B cell (primary cell): ENCODE data around the gene KCND2. TPM values are rescaled to one million over a fixed set of nuclear protein-coding genes. Genes with fewer than 3 reads are reported as not detected.

Source experiments
- ATAC-seq: fragments of 200-7000 bp; cut with Tn5 transposase; one replicate; pipeline ENCODE4 v1.10.0; 2021; ENCODE audit warnings: low read depth, mild to moderate bottlenecking, moderate number of reproducible peaks, moderate library complexity
- CTCF ChIA-PET: fragments of 350-600 bp; sonication (Branson Sonifier 250); formaldehyde crosslinking; loops from one replicate; lab custom pipeline; 2021; ENCODE audit warnings: antibody characterized with exemption, inconsistent platforms; lab: Charles Lee
- POLR2A ChIA-PET: fragments of 350-600 bp; sonication (Branson Sonifier 250); formaldehyde crosslinking; loops from one replicate; lab custom pipeline; 2021; ENCODE audit warnings: antibody characterized with exemption; lab: Charles Lee
- DNase-seq: peaks from one replicate; pipeline ENCODE4 v3.0.0; 2013
- H2AFZ ChIP-seq: 2 replicates; pipeline ENCODE4 v1.6.1; 2012; ENCODE audit warnings: mild to moderate bottlenecking, low read depth, low read length; ENCODE audit not compliant: insufficient read depth, poor library complexity, severe bottlenecking
- H3K27ac ChIP-seq, 2 donors: 1 replicate in 1 of 2; 2 replicates in 1 of 2; pipeline ENCODE4 v1.5.1; 2012 to 2013; ENCODE audit warnings: low read length in 2 of 2, mild to moderate bottlenecking in 2 of 2, moderate library complexity in 1 of 2
- H3K27me3 ChIP-seq, 4 experiments: fragments of 200-600 bp in 1 of 4; sonication (generic) in 1 of 4; replicated peaks in 1 of 4; 1 replicate in 2 of 4; 2 replicates in 2 of 4; pipeline versions ENCODE4 v1.6.1 to v1.7.0; 2013 to 2016; ENCODE audit warnings: low read length in 3 of 4, mild to moderate bottlenecking in 2 of 4, mixed read lengths in 1 of 4, moderate library complexity in 1 of 4; ENCODE audit not compliant: insufficient read depth in 4 of 4, control insufficient read depth in 3 of 4; ENCODE audit errors: control extremely low read depth in 1 of 4
- H3K36me3 ChIP-seq, 2 experiments: replicated peaks in 1 of 2; 1 replicate in 1 of 2; 2 replicates in 1 of 2; pipeline versions ENCODE4 v1.6.1 to v1.7.1; 2013; ENCODE audit warnings: low read length in 1 of 2; ENCODE audit not compliant: insufficient read depth in 2 of 2, control insufficient read depth in 1 of 2; ENCODE audit errors: control extremely low read depth in 1 of 2, extremely low read depth in 1 of 2
- H3K4me1 ChIP-seq, 2 donors: fragments of 200-600 bp in 1 of 2; sonication (generic) in 1 of 2; 1 replicate in 1 of 2; 2 replicates in 1 of 2; pipeline versions ENCODE4 v1.5.1 to v1.6.1; 2013 to 2017; ENCODE audit warnings: low read length in 2 of 2; ENCODE audit not compliant: control insufficient read depth in 2 of 2, insufficient read depth in 2 of 2
- H3K4me2 ChIP-seq: replicated peaks from 2 replicates; pipeline ENCODE3; 2012; ENCODE audit warnings: mild to moderate bottlenecking, low read depth, low read length; ENCODE audit not compliant: poor library complexity, severe bottlenecking
- H3K4me3 ChIP-seq, 5 experiments: fragments of 200-600 bp in 1 of 5; sonication (generic) in 1 of 5; 1 replicate in 3 of 5; 2 replicates in 2 of 5; pipeline versions ENCODE4 v1.5.1 to v1.7.0; 2011 to 2016; ENCODE audit warnings: low read length in 4 of 5, mild to moderate bottlenecking in 4 of 5, low read depth in 2 of 5, control low read depth in 1 of 5, moderate library complexity in 1 of 5; ENCODE audit not compliant: insufficient read depth in 1 of 5; ENCODE audit errors: control extremely low read depth in 1 of 5, extremely low read depth in 1 of 5
- H3K79me2 ChIP-seq: fragments of 200-600 bp; sonication (generic); one replicate; pipeline ENCODE4 v1.6.0; 2016; ENCODE audit warnings: low read length; ENCODE audit not compliant: control insufficient read depth, insufficient read depth
- H3K9ac ChIP-seq: fragments of 200-600 bp; sonication (generic); 2 replicates; pipeline ENCODE4 v1.6.1; 2017; ENCODE audit warnings: mild to moderate bottlenecking, low read length, moderate library complexity
- H3K9me3 ChIP-seq, 3 donors: one replicate each; pipeline versions ENCODE4 v1.6.1 to v1.7.1; 2013; ENCODE audit warnings: low read length in 2 of 3; ENCODE audit not compliant: control insufficient read depth in 2 of 3, insufficient read depth in 1 of 3; ENCODE audit errors: control extremely low read depth in 1 of 3
- H4K20me1 ChIP-seq: 2 replicates; pipeline ENCODE4 v1.6.0; 2012; ENCODE audit warnings: mild to moderate bottlenecking, low read length; ENCODE audit not compliant: insufficient read depth, control insufficient read depth, poor library complexity, severe bottlenecking
- H3K27ac Mint-ChIP-seq: one replicate; pipeline ENCODE4 v1.8.0; 2021; ENCODE audit warnings: mixed read lengths
- H3K27me3 Mint-ChIP-seq: one replicate; pipeline ENCODE4 v1.8.0; 2021; ENCODE audit warnings: mixed read lengths
- H3K4me1 Mint-ChIP-seq: one replicate; pipeline ENCODE4 v1.8.0; 2021; ENCODE audit warnings: mixed read lengths
- H3K4me3 Mint-ChIP-seq: one replicate; pipeline ENCODE4 v1.8.0; 2021; ENCODE audit warnings: mixed read lengths
- H3K9me3 Mint-ChIP-seq: one replicate; pipeline ENCODE4 v1.8.0; 2022; ENCODE audit warnings: mixed read lengths; ENCODE audit not compliant: insufficient read depth
- EZH2 ChIP-seq: IDR thresholded peaks from 2 replicates; pipeline ENCODE4 v1.6.1; 2012; ENCODE audit warnings: borderline replicate concordance, low read depth, mild to moderate bottlenecking, moderate library complexity, low read length; ENCODE audit not compliant: insufficient read depth, poor library complexity, severe bottlenecking
- WGBS: methylation state at CpG from one replicate; pipeline ENCODE4 v1.1.5; 2013; ENCODE audit warnings: missing lambda C conversion rate; ENCODE audit not compliant: insufficient coverage; 5-methylcytosine and 5-hydroxymethylcytosine counted together
- intact Hi-C: fragments of 100-400 bp; cut with micrococcal nuclease; formaldehyde crosslinking; loops from one replicate; pipeline ENCODE4 v1.10.0; 2022
- polyA plus RNA-seq: library from polyadenylated mRNA; depleted of rRNA; stranded (reverse); fragments of >200 nt; gene quantifications from 2 replicates; pipeline ENCODE4 v1.2.3, GENCODE V29; 2012
- total RNA-seq, 2 donors: library from RNA; stranded (reverse); fragments of 120-200 nt in 1 of 2; gene quantifications; 1 replicate in 1 of 2; 2 replicates in 1 of 2; pipeline versions ENCODE4 v1.2.3 to v1.2.4, GENCODE V29; 2013 to 2022
- TF ChIP-seq, protein P1 (sequence below): fragments of 200-600 bp; IDR thresholded peaks from one replicate; pipeline ENCODE4 v1.8.0; 2022; ENCODE audit warnings: antibody characterized with exemption, mild to moderate bottlenecking

KCND2 gene
- total and polyA plus RNA-seq, 2 donors (not counting 1 experiment from before 2014, with no cell fraction given): not detected

DNA sequence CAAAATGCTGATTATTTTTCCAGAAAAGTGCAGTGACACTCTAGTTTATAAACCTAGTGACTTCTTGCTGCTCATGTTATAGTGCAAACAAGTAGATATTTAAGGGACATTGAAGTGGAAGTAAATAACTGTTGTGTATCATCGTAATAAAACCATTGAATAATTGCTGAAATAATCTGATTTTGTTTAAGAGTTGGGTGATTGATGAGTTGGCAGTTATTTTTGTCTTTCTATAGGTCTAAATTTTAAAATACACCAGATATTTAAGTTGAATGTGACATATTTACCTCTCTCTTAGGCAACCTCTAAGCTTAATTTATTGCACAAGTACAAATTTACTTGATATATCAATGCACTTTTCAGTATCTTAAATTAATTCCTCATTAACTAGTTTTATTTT, 392.1 kb downstream of the KCND2 start:
- no peak overlapping the region for H3K9ac ChIP-seq
- Mint-ChIP-seq H3K9me3 (no peaks in the 10 kb centered on the region), H3K4me3 (no peak overlapping the region), H3K4me1 (no peaks in the 10 kb centered on the region), H3K27ac (no peak overlapping the region), H3K27me3 (no peaks in the 10 kb centered on the region)
- TF ChIP-seq EZH2: no peak
- TF ChIP-seq, protein P1, sequence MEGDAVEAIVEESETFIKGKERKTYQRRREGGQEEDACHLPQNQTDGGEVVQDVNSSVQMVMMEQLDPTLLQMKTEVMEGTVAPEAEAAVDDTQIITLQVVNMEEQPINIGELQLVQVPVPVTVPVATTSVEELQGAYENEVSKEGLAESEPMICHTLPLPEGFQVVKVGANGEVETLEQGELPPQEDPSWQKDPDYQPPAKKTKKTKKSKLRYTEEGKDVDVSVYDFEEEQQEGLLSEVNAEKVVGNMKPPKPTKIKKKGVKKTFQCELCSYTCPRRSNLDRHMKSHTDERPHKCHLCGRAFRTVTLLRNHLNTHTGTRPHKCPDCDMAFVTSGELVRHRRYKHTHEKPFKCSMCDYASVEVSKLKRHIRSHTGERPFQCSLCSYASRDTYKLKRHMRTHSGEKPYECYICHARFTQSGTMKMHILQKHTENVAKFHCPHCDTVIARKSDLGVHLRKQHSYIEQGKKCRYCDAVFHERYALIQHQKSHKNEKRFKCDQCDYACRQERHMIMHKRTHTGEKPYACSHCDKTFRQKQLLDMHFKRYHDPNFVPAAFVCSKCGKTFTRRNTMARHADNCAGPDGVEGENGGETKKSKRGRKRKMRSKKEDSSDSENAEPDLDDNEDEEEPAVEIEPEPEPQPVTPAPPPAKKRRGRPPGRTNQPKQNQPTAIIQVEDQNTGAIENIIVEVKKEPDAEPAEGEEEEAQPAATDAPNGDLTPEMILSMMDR: no peak
- H2AFZ ChIP-seq: no peak overlapping the region
- no CpG with 5 or more reads among the region's 1 CpG for WGBS
- ATAC-seq: no peak
- H3K27ac ChIP-seq: no peak overlapping the region
- DNase-seq: no peak
- no peaks in the 10 kb centered on the region for H3K9me3 ChIP-seq
- no peaks in the 10 kb centered on the region for H3K27me3 ChIP-seq
- no peaks in the 10 kb centered on the region for H3K79me2 ChIP-seq
- no peaks in the 10 kb centered on the region for H4K20me1 ChIP-seq
- no peak overlapping the region for H3K4me3 ChIP-seq
- intact Hi-C loops: no loop called here
- CTCF ChIA-PET: no interaction called here
- POLR2A ChIA-PET: no interaction called here
- H3K4me1 ChIP-seq: no peaks in the 10 kb centered on the region
- no peak overlapping the region for H3K4me2 ChIP-seq
- no peaks in the 10 kb centered on the region for H3K36me3 ChIP-seq

DNA sequence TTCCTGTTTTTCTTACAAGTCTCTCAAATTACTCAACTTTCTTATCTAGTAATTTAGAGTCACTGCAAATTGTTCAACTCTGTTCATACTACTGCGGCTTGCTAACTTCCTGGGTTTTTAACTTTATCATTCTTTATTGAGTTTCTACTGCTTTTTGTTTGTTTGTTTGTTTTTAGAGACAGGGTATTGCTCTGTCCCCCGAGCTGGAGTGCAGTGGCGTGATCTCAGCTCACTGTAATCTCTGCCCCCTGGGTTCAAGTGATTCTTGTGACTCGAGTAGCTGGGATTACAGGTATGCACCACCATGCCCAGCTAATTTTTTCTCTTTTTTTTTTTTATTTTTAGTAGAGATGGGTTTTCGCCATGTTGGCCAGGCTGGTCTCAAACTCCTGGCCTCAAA, 402.1 kb downstream of the KCND2 start:
- TF ChIP-seq EZH2: no peak
- TF ChIP-seq, protein P1: no peak
- Histone ChIP-seq H3K27me3 (no peaks in the 10 kb centered on the region), H3K4me1 (no peaks in the 10 kb centered on the region), H3K9me3 (no peaks in the 10 kb centered on the region), H3K4me2 (no peak overlapping the region), H3K79me2 (no peaks in the 10 kb centered on the region), H3K4me3 (no peak overlapping the region), H3K36me3 (no peaks in the 10 kb centered on the region), H3K27ac (no peak overlapping the region), H2AFZ (no peak overlapping the region), H4K20me1 (no peaks in the 10 kb centered on the region), H3K9ac (no peak overlapping the region)
- Mint-ChIP-seq H3K9me3 (no peaks in the 10 kb centered on the region), H3K4me3 (no peak overlapping the region), H3K4me1 (no peaks in the 10 kb centered on the region), H3K27me3 (no peaks in the 10 kb centered on the region), H3K27ac (no peak overlapping the region)
- CTCF ChIA-PET: no interaction called here
- ATAC-seq (no peak), DNase-seq (no peak)
- intact Hi-C loops: no loop called here
- POLR2A ChIA-PET: no interaction called here
- 80% methylated on average over 1 of the region's 5 CpGs for WGBS
